ENCODE measurements around the gene FAM20C. TPM values are rescaled to one million over a fixed set of nuclear protein-coding genes. Genes with fewer than 3 reads are reported as not detected.

The FAM20C gene
- total RNA-seq, 1 experiment from 2014 or later = 8.8 TPM

DNA sequence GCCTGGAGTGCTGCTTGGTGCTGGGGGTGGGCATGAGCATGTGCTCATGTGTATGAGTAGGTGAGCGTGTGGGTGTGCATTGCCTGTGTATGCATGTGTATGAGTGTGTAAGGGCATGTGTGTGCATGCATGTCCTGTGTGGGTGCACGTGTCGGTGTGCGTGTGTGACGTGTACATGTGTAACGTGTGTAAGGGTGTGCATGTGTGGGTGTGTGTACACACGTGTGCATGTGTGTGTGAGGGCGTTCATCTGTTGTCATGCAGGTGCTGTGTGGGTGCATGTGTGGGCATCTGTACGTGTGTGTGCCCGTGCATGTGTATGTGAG, 30.3 kb downstream of the FAM20C start:
- Mint-ChIP-seq H3K27ac (ENCODE audit: low read depth, unreplicated experiment) (peak overlapping the region; percentile 4), H3K4me1 (ENCODE audit: insufficient read depth, unreplicated experiment) (no peaks in the 10 kb centered on the region), H3K9me3 (ENCODE audit: unreplicated experiment) (no peaks in the 10 kb centered on the region), H3K36me3 (ENCODE audit: insufficient read depth, unreplicated experiment) (peaks cover 4% of the 10 kb centered on the region), H3K4me3 (ENCODE audit: unreplicated experiment) (no peak overlapping the region), H3K27me3 (ENCODE audit: insufficient read depth, unreplicated experiment) (no peaks in the 10 kb centered on the region)
- intact Hi-C loops (cut with micrococcal nuclease) = no loop called here
- ChIA-PET POLR2A (no interaction called here), CTCF (no interaction called here)
- TF ChIP-seq, protein P1, sequence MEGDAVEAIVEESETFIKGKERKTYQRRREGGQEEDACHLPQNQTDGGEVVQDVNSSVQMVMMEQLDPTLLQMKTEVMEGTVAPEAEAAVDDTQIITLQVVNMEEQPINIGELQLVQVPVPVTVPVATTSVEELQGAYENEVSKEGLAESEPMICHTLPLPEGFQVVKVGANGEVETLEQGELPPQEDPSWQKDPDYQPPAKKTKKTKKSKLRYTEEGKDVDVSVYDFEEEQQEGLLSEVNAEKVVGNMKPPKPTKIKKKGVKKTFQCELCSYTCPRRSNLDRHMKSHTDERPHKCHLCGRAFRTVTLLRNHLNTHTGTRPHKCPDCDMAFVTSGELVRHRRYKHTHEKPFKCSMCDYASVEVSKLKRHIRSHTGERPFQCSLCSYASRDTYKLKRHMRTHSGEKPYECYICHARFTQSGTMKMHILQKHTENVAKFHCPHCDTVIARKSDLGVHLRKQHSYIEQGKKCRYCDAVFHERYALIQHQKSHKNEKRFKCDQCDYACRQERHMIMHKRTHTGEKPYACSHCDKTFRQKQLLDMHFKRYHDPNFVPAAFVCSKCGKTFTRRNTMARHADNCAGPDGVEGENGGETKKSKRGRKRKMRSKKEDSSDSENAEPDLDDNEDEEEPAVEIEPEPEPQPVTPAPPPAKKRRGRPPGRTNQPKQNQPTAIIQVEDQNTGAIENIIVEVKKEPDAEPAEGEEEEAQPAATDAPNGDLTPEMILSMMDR (IDR thresholded peaks at IDR 0.05; ENCODE audit: unreplicated experiment) = no peak
- BruUV-seq (replicated peaks) = no TSS peak
- DNase-seq (ENCODE audit: unreplicated experiment) = no peak

DNA sequence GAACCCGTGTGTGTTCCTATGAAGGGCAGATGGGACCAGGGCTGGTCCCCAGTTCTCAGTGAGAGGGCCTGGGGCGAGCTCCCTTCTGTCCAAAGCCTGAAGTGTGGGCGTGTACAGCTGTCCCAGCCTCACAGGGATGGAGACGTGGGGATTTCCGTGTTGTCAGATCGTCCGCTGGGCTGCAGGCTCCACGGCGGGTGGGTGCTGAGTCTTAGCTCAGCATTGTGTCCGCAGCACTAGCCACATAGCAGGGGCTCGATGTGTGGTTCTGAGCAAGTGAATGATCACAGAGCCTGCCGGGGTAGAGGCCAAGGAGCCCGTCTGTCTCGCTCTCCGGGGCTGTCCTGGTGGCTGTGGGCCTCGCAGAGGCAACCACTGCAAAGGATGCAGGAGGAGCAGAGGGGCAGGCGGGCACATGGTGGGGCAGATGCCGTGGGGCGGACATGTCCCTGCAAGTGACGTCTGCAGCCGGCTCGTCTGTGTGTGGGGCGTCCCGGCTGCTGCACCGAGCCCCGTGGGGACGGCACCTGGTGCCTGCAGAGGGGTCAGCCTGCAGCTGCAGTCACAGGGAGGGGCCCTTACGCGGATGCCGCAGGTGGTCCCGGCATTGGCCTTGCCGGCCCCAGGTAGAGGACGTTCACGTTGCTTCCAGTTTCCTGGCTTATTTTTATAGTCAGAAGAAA, 30.9 kb downstream of the FAM20C start:
- Mint-ChIP-seq H3K4me3 (ENCODE audit: unreplicated experiment) (no peak overlapping the region), H3K36me3 (ENCODE audit: insufficient read depth, unreplicated experiment) (peaks cover 4% of the 10 kb centered on the region), H3K4me1 (ENCODE audit: insufficient read depth, unreplicated experiment) (no peaks in the 10 kb centered on the region), H3K27me3 (ENCODE audit: insufficient read depth, unreplicated experiment) (no peaks in the 10 kb centered on the region), H3K27ac (ENCODE audit: low read depth, unreplicated experiment) (peak overlapping the region; percentile 4), H3K9me3 (ENCODE audit: unreplicated experiment) (no peaks in the 10 kb centered on the region)
- TF ChIP-seq, protein P1 (IDR thresholded peaks at IDR 0.05; ENCODE audit: unreplicated experiment) = no peak
- intact Hi-C loops (cut with micrococcal nuclease) = no loop called here
- BruUV-seq (replicated peaks) = no TSS peak
- CTCF ChIA-PET = no interaction called here
- DNase-seq (ENCODE audit: unreplicated experiment) = no peak
- POLR2A ChIA-PET = no interaction called here

- CTCF ChIA-PET = no interaction called here
- no peak for DNase-seq (ENCODE audit: unreplicated experiment)
- no TSS peak for BruUV-seq (replicated peaks)
Observed at GRCh38 chr7:223861-224260, 31.5 kb downstream of the FAM20C start.

GRCh38 chr7:226281-226895, 34.0 kb downstream of the FAM20C start:
- peak overlapping the region; percentile 78 for H3K27ac Mint-ChIP-seq (ENCODE audit: low read depth, unreplicated experiment)
- intact Hi-C loops (cut with micrococcal nuclease) = no loop called here

More at GRCh38 chr7:223861-224260, 31.5 kb downstream of the FAM20C start:
- H3K27ac Mint-ChIP-seq (ENCODE audit: low read depth, unreplicated experiment) = no peak overlapping the region
- intact Hi-C loops (cut with micrococcal nuclease) = no loop called here
- POLR2A ChIA-PET = no interaction called here
- peaks cover 4% of the 10 kb centered on the region for H3K36me3 Mint-ChIP-seq (ENCODE audit: insufficient read depth, unreplicated experiment)
- no peaks in the 10 kb centered on the region for H3K9me3 Mint-ChIP-seq (ENCODE audit: unreplicated experiment)
- H3K27me3 Mint-ChIP-seq (ENCODE audit: insufficient read depth, unreplicated experiment) = no peaks in the 10 kb centered on the region
- no peak overlapping the region for H3K4me3 Mint-ChIP-seq (ENCODE audit: unreplicated experiment)
- H3K4me1 Mint-ChIP-seq (ENCODE audit: insufficient read depth, unreplicated experiment) = no peaks in the 10 kb centered on the region
- TF ChIP-seq, protein P1 (IDR thresholded peaks at IDR 0.05; ENCODE audit: unreplicated experiment) = no peak

More at GRCh38 chr7:226281-226895, 34.0 kb downstream of the FAM20C start:
- DNase-seq (ENCODE audit: unreplicated experiment) = peak; percentile 69
- ChIA-PET POLR2A (interaction anchor here (0.5 to 1.0 kb wide), 2 partner anchors 30 to 35 kb away, joined by 3 read pairs; no protein-coding TSS in a partner anchor), CTCF (interaction anchor here (0.6 kb wide), 1 partner anchor 41 kb away, joined by 3 read pairs; no protein-coding TSS in a partner anchor)
- TF ChIP-seq, protein P1 (IDR thresholded peaks at IDR 0.05; ENCODE audit: unreplicated experiment) = no peak
- BruUV-seq (replicated peaks) = no TSS peak
- Mint-ChIP-seq H3K9me3 (ENCODE audit: unreplicated experiment) (no peaks in the 10 kb centered on the region), H3K4me3 (ENCODE audit: unreplicated experiment) (no peak overlapping the region), H3K36me3 (ENCODE audit: insufficient read depth, unreplicated experiment) (peaks cover 4% of the 10 kb centered on the region), H3K27me3 (ENCODE audit: insufficient read depth, unreplicated experiment) (no peaks in the 10 kb centered on the region), H3K4me1 (ENCODE audit: insufficient read depth, unreplicated experiment) (no peaks in the 10 kb centered on the region)
